GM12865 (cell line): ENCODE measurements around the gene BCL3.

ENCODE experiments used
- DNase-seq: peaks from one replicate; pipeline ENCODE4 v3.0.0; 2010; ENCODE audit warnings: low read depth
- H3K4me3 ChIP-seq: 2 replicates; pipeline ENCODE4 v1.5.1; 2011; ENCODE audit warnings: mild to moderate bottlenecking, low read depth, low read length, control low read depth
- TF ChIP-seq, protein P1 (sequence below): IDR thresholded peaks from 2 replicates; pipeline ENCODE4 v1.5.1; 2011; ENCODE audit warnings: low read length, control low read depth, low read depth, inconsistent platforms; ENCODE audit not compliant: insufficient read depth; ENCODE audit errors: missing control alignments

The BCL3 gene

DNA sequence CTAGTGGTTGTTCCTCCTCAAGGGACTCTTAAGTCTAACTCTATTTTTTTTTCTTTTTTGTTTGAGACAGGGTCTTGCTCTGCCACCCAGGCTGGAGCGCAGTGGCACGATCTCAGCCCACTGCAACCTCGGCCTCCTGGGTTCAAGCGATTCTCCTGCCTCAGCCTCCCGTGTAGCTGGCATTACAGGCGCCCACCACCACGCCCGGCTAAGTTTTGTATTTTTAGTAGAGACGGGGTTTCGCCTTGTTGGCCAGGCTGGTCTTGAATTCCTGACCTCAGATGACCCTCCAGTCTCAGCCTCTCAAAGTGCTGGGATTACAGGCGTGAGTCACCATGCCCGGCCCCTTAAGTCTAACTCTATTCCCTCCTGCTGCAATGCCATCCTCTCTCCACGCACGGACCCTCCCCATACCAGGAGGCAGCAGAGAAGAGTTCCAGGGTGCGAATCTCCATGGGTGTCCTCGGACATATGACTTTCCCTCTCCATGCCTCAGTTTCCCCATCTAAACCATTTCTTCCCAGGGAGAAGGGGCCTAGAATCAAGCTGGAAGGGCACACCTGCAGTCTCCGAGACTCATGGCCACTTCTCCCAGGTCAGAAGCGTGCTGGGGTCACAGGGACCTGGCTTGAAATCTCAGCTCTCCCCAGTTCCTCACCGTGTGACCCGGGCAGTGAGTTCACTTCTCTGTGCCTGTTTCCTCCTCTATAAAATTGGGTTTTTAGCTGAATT is 6.0 kb upstream of the BCL3 start:
- no peak for DNase-seq
- no peak overlapping the region for H3K4me3 ChIP-seq
- TF ChIP-seq, protein P1, sequence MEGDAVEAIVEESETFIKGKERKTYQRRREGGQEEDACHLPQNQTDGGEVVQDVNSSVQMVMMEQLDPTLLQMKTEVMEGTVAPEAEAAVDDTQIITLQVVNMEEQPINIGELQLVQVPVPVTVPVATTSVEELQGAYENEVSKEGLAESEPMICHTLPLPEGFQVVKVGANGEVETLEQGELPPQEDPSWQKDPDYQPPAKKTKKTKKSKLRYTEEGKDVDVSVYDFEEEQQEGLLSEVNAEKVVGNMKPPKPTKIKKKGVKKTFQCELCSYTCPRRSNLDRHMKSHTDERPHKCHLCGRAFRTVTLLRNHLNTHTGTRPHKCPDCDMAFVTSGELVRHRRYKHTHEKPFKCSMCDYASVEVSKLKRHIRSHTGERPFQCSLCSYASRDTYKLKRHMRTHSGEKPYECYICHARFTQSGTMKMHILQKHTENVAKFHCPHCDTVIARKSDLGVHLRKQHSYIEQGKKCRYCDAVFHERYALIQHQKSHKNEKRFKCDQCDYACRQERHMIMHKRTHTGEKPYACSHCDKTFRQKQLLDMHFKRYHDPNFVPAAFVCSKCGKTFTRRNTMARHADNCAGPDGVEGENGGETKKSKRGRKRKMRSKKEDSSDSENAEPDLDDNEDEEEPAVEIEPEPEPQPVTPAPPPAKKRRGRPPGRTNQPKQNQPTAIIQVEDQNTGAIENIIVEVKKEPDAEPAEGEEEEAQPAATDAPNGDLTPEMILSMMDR, result no peak

DNA sequence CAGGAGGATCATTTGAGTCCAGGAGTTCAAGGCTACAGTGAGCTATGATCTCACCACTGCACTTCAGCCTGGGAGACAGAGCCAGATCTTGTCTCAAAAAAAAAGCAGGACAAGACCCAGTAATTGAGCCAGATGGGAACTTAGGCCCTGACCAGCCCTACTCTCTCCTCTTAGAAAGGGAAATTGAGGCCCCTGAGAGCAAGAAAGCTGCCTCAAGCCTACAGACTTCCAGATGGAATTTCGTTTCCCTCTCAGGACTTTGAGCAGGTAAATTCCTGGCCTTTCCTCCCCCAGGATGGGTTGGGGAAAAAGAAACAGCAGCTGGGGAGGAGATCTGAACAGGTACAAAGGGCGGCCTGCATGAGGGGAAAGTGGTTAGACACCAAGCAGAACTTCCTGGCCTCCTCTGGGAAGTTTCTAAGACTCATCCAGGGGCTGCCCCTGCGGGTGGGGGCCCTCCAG is 3.6 kb upstream of the BCL3 start:
- H3K4me3 ChIP-seq, result no peak overlapping the region
- TF ChIP-seq, protein P1, result no peak
- no peak for DNase-seq

DNA sequence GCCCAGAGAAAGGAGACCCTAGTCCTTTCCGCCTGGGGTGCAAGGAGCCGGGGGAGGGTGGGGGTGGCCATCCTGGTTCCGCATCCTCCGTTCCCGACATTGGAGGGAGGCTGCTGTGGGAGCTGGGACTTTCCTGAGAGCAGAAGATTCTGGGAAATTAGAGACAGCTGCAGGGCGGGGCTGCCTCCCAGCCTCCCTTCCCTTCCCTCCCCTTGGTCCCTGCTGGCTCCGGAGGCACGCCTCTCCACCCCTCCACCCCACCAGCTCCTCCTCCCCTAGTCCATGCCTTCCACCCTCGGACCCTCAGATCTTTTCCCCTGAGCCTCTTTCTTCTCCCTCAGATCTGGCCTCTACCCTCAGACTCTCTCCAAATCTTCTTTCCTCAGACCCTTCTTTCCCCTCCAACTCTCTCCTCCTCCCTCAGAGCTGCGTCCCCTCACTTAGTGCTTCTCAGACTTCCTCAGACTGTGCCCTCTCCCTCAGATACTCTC is 3.1 kb upstream of the BCL3 start:
- DNase-seq, result no peak
- H3K4me3 ChIP-seq, result no peak overlapping the region
- TF ChIP-seq, protein P1, result no peak

DNA sequence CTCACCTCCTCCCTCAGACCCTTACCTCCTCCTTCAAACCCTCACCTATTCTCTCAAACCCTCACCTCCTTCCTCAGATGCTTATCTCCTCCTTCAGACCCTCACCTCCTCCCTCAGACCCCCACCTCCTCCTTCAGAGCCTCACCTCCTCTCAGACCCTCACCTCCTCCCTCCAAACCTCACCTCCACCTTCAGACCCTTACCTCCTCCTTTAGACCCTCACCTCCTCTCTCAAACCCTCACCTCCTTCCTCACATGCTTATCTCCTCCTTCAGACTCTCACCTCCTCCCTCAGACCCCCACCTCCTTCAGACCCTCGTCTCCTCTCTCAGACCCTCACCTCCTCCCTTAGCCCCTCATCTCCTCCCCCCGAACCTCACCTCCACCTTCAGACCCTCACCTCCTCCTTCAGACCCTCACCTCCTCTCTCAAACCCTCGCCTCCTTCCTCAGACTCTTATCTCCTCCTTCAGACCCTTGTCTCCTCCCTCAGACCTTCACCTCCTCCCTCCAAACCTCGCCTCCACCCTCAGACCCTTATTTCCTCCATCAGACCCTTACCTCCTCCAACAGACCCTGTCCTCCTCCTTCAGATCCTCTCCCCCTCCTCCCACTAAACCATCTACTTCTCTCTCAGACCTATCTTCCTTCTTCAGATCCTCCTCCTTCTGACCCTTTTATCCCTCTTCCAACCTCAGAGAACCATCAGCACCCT is 2.5 kb upstream of the BCL3 start:
- TF ChIP-seq, protein P1, result no peak
- no peak for DNase-seq
- no peak overlapping the region for H3K4me3 ChIP-seq

DNA sequence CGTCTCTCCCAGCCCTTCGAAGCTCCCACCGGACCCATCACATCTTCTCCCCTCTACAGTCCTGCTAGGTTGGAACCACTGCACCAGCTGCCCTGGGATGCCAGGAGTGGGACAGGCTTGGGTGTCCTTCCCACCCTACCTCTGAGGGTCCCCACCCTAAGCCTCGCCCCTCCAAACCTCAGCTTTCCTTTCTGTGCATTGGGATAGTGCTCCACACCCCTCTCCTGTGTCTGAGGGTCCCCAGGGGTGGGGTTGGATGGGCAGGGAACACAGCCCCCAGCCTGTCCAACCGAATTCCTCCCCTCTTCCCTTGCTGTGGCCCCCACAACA is 1.9 kb upstream of the BCL3 start:
- DNase-seq, result no peak
- no peak overlapping the region for H3K4me3 ChIP-seq
- TF ChIP-seq, protein P1, result no peak

DNA sequence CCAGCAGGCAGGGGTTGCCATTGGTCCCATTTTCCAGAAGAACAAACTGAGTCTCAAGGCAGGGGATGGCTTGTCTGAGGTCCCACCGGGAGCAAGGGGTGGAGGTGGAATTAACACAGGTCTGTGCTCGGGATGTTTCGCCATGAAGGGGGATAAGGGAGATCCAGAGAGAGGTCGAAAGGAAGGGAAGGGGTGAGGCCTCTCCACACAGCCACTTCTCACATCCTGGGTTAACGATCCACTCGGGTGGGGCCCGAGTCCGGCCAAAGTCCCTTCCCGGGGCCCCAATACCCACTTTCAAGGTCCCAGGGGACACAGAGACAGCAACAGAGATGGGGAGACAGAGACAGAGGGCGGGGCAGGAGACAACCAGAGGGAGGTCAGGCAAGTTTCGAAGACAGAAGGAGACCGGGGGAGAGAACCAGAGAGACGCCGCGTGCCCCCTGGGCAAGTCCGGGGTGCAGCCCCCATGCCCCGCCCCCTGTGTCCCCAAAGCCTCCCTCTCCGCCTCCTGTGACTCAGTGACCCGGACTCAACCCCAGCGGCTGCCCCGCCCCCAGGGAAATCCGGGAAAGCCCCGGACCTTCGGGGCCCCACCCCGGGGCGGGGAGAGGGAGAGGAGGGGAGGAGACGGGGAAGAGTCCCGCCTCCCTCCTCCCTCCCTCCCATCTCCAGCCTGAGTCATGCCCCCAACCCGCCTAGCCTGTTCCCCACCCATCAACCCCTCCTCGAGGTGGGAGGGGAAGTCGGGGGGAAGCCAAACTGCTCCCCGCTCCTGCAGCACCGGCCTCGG is 1.4 kb upstream of the BCL3 start:
- TF ChIP-seq, protein P1, result no peak
- H3K4me3 ChIP-seq, result peak overlapping the region; percentile 63
- peak; percentile 85 for DNase-seq
